HEK293 (cell line): Measurements from ENCODE around the gene SPATA21.

Source experiments
- GLI4 ChIP-seq: fragments of 450-650 bp; formaldehyde crosslinking; IDR thresholded peaks from 2 replicates; pipeline ENCODE4 v1.5.1; 2016; ENCODE audit warnings: missing biosample characterization, missing genetic modification characterization
- SP3 ChIP-seq: fragments of 450-650 bp; formaldehyde crosslinking; IDR thresholded peaks from 2 replicates; pipeline ENCODE4 v1.5.1; 2016; ENCODE audit warnings: missing biosample characterization, missing genetic modification characterization
- ZNF146 ChIP-seq: fragments of 450-650 bp; formaldehyde crosslinking; IDR thresholded peaks from 2 replicates; pipeline ENCODE4 v1.5.1; 2016; ENCODE audit warnings: missing biosample characterization, missing genetic modification characterization
- ZNF274 ChIP-seq, 2 experiments: fragments of 200-500 bp in 1 of 2; fragments of 450-650 bp in 1 of 2; sonication (Bioruptor generic) in 1 of 2; formaldehyde crosslinking in 1 of 2; IDR thresholded peaks; 2 replicates each; pipeline versions ENCODE4 v1.5.1 to v1.6.1; 2014 to 2016; ENCODE audit warnings: borderline replicate concordance in 1 of 2, inconsistent platforms in 1 of 2, low read length in 1 of 2, missing biosample characterization in 1 of 2, missing genetic modification characterization in 1 of 2
- ZNF423 ChIP-seq: fragments of 450-650 bp; formaldehyde crosslinking; IDR thresholded peaks from 2 replicates; pipeline ENCODE4 v1.5.1; 2016; ENCODE audit warnings: missing biosample characterization, missing genetic modification characterization
- ZNF785 ChIP-seq: fragments of 450-650 bp; formaldehyde crosslinking; IDR thresholded peaks from 2 replicates; pipeline ENCODE4 v1.5.1; 2016; ENCODE audit warnings: missing biosample characterization, missing genetic modification characterization
- ZNF830 ChIP-seq: fragments of 450-650 bp; IDR thresholded peaks from 2 replicates; pipeline ENCODE4 v1.5.0; 2018; ENCODE audit warnings: missing biosample characterization, missing genetic modification characterization, low read depth, mild to moderate bottlenecking, moderate library complexity
- TF ChIP-seq, protein P1 (sequence below): fragments of 450-650 bp; formaldehyde crosslinking; IDR thresholded peaks from 2 replicates; pipeline ENCODE4 v1.5.1; 2016; ENCODE audit warnings: missing biosample characterization, missing genetic modification characterization, low read depth
- TF ChIP-seq, protein P2 (sequence below): fragments of 450-650 bp; formaldehyde crosslinking; IDR thresholded peaks from 2 replicates; pipeline ENCODE4 v1.5.1; 2016; ENCODE audit warnings: missing biosample characterization, missing genetic modification characterization
- TF ChIP-seq, protein P3 (sequence below): fragments of 450-650 bp; formaldehyde crosslinking; conservative IDR thresholded peaks from 2 replicates; pipeline ENCODE4 v1.5.1; 2016; ENCODE audit warnings: low read depth, missing biosample characterization, missing genetic modification characterization
- TF ChIP-seq, protein P4 (sequence below): fragments of 450-650 bp; formaldehyde crosslinking; IDR thresholded peaks from 2 replicates; pipeline ENCODE4 v1.5.1; 2016; ENCODE audit warnings: missing biosample characterization, missing genetic modification characterization
- TF ChIP-seq, protein P5 (sequence below): fragments of 450-650 bp; formaldehyde crosslinking; IDR thresholded peaks from 2 replicates; pipeline ENCODE4 v1.5.1; 2016; ENCODE audit warnings: missing biosample characterization, missing genetic modification characterization
- TF ChIP-seq, protein P6 (sequence below): fragments of 450-650 bp; formaldehyde crosslinking; IDR thresholded peaks from 2 replicates; pipeline ENCODE4 v1.5.1; 2017; ENCODE audit warnings: missing biosample characterization, missing genetic modification characterization
- TF ChIP-seq, protein P7 (sequence below): fragments of 450-650 bp; formaldehyde crosslinking; IDR thresholded peaks from 2 replicates; pipeline ENCODE4 v1.5.1; 2016; ENCODE audit warnings: missing biosample characterization, missing genetic modification characterization

DNA sequence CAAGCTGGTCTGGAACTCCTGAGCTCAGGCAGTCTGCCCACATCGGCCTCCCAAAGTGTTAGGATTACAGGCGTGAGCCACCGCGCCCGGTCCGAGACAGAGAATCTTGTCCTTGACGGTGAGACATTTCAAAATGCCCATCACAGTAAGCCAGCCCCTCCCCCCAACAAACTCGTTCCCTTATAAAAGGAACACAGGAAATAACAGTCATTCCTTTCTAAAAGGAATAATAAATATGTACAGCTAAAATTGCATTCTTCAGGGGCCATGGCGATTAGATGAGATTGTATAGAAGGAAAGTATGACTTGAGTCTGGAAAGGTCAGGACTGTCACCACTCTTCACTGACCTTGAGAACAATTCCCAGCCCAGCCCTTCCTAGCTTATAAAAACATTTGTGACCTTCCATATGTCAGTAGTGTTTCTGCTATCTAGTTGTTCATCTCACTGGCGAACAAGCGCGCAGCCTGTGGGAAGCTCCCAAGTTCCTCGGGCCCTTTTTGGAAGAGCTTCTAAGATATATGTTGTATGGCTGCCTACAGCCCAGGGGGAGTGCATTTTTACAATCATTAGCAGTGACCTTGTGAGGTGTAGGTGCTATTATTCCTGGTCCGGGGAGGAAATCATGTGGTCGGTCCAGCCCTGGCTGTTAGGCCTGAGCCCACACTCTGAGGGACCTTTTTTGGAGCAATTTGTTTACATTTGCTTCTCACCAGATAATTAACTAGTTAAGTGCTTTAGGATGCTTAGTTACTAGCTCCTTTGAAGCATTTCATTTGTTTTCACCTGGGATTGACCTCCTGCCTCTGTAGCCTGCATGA is 61.5 kb downstream of the SPATA21 start:
- TF ChIP-seq ZNF785 (tag by site-specific recombination): no peak
- no peak for TF ChIP-seq ZNF274 (IDR thresholded peaks at IDR 0.05; ENCODE audit: low read length)
- no peak for TF ChIP-seq ZNF274 (tag by site-specific recombination; IDR thresholded peaks at IDR 0.05; ENCODE audit: borderline replicate concordance)
- TF ChIP-seq, protein P1, sequence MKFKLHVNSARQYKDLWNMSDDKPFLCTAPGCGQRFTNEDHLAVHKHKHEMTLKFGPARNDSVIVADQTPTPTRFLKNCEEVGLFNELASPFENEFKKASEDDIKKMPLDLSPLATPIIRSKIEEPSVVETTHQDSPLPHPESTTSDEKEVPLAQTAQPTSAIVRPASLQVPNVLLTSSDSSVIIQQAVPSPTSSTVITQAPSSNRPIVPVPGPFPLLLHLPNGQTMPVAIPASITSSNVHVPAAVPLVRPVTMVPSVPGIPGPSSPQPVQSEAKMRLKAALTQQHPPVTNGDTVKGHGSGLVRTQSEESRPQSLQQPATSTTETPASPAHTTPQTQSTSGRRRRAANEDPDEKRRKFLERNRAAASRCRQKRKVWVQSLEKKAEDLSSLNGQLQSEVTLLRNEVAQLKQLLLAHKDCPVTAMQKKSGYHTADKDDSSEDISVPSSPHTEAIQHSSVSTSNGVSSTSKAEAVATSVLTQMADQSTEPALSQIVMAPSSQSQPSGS (tag by site-specific recombination): no peak
- no peak for TF ChIP-seq ZNF830
- TF ChIP-seq, protein P2, sequence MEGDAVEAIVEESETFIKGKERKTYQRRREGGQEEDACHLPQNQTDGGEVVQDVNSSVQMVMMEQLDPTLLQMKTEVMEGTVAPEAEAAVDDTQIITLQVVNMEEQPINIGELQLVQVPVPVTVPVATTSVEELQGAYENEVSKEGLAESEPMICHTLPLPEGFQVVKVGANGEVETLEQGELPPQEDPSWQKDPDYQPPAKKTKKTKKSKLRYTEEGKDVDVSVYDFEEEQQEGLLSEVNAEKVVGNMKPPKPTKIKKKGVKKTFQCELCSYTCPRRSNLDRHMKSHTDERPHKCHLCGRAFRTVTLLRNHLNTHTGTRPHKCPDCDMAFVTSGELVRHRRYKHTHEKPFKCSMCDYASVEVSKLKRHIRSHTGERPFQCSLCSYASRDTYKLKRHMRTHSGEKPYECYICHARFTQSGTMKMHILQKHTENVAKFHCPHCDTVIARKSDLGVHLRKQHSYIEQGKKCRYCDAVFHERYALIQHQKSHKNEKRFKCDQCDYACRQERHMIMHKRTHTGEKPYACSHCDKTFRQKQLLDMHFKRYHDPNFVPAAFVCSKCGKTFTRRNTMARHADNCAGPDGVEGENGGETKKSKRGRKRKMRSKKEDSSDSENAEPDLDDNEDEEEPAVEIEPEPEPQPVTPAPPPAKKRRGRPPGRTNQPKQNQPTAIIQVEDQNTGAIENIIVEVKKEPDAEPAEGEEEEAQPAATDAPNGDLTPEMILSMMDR: no peak
- TF ChIP-seq, protein P3, sequence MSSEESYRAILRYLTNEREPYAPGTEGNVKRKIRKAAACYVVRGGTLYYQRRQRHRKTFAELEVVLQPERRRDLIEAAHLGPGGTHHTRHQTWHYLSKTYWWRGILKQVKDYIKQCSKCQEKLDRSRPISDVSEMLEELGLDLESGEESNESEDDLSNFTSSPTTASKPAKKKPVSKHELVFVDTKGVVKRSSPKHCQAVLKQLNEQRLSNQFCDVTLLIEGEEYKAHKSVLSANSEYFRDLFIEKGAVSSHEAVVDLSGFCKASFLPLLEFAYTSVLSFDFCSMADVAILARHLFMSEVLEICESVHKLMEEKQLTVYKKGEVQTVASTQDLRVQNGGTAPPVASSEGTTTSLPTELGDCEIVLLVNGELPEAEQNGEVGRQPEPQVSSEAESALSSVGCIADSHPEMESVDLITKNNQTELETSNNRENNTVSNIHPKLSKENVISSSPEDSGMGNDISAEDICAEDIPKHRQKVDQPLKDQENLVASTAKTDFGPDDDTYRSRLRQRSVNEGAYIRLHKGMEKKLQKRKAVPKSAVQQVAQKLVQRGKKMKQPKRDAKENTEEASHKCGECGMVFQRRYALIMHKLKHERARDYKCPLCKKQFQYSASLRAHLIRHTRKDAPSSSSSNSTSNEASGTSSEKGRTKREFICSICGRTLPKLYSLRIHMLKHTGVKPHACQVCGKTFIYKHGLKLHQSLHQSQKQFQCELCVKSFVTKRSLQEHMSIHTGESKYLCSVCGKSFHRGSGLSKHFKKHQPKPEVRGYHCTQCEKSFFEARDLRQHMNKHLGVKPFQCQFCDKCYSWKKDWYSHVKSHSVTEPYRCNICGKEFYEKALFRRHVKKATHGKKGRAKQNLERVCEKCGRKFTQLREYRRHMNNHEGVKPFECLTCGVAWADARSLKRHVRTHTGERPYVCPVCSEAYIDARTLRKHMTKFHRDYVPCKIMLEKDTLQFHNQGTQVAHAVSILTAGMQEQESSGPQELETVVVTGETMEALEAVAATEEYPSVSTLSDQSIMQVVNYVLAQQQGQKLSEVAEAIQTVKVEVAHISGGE (tag by site-specific recombination): no peak
- no peak for TF ChIP-seq ZNF423 (tag by site-specific recombination)
- TF ChIP-seq, protein P4, sequence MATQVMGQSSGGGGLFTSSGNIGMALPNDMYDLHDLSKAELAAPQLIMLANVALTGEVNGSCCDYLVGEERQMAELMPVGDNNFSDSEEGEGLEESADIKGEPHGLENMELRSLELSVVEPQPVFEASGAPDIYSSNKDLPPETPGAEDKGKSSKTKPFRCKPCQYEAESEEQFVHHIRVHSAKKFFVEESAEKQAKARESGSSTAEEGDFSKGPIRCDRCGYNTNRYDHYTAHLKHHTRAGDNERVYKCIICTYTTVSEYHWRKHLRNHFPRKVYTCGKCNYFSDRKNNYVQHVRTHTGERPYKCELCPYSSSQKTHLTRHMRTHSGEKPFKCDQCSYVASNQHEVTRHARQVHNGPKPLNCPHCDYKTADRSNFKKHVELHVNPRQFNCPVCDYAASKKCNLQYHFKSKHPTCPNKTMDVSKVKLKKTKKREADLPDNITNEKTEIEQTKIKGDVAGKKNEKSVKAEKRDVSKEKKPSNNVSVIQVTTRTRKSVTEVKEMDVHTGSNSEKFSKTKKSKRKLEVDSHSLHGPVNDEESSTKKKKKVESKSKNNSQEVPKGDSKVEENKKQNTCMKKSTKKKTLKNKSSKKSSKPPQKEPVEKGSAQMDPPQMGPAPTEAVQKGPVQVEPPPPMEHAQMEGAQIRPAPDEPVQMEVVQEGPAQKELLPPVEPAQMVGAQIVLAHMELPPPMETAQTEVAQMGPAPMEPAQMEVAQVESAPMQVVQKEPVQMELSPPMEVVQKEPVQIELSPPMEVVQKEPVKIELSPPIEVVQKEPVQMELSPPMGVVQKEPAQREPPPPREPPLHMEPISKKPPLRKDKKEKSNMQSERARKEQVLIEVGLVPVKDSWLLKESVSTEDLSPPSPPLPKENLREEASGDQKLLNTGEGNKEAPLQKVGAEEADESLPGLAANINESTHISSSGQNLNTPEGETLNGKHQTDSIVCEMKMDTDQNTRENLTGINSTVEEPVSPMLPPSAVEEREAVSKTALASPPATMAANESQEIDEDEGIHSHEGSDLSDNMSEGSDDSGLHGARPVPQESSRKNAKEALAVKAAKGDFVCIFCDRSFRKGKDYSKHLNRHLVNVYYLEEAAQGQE (tag by site-specific recombination): no peak
- no peak for TF ChIP-seq SP3 (tag by site-specific recombination)
- TF ChIP-seq ZNF146 (tag by site-specific recombination): no peak
- TF ChIP-seq, protein P5, sequence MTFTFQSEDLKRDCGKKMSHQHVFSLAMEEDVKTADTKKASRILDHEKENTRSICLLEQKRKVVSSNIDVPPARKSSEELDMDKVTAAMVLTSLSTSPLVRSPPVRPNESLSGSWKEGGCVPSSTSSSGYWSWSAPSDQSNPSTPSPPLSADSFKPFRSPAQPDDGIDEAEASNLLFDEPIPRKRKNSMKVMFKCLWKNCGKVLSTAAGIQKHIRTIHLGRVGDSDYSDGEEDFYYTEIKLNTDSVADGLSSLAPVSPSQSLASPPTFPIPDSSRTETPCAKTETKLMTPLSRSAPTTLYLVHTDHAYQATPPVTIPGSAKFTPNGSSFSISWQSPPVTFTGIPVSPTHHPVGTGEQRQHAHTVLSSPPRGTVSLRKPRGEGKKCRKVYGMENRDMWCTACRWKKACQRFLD (tag by site-specific recombination): no peak
- TF ChIP-seq, protein P6, sequence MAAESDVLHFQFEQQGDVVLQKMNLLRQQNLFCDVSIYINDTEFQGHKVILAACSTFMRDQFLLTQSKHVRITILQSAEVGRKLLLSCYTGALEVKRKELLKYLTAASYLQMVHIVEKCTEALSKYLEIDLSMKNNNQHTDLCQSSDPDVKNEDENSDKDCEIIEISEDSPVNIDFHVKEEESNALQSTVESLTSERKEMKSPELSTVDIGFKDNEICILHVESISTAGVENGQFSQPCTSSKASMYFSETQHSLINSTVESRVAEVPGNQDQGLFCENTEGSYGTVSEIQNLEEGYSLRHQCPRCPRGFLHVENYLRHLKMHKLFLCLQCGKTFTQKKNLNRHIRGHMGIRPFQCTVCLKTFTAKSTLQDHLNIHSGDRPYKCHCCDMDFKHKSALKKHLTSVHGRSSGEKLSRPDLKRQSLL (tag by site-specific recombination): no peak
- TF ChIP-seq, protein P7, sequence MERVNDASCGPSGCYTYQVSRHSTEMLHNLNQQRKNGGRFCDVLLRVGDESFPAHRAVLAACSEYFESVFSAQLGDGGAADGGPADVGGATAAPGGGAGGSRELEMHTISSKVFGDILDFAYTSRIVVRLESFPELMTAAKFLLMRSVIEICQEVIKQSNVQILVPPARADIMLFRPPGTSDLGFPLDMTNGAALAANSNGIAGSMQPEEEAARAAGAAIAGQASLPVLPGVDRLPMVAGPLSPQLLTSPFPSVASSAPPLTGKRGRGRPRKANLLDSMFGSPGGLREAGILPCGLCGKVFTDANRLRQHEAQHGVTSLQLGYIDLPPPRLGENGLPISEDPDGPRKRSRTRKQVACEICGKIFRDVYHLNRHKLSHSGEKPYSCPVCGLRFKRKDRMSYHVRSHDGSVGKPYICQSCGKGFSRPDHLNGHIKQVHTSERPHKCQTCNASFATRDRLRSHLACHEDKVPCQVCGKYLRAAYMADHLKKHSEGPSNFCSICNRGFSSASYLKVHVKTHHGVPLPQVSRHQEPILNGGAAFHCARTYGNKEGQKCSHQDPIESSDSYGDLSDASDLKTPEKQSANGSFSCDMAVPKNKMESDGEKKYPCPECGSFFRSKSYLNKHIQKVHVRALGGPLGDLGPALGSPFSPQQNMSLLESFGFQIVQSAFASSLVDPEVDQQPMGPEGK (tag by site-specific recombination): no peak
- no peak for TF ChIP-seq GLI4 (tag by site-specific recombination)
